ENCODE measurements around the gene HMCN1. TPM values are rescaled to one million over a fixed set of nuclear protein-coding genes. Genes with fewer than 3 reads are reported as not detected.

The HMCN1 gene
- total RNA-seq, 1 donor from 2014 or later, result 1.6 TPM

- DNase-seq (ENCODE audit: low read depth), result no peak
- TF ChIP-seq CTCF (conservative IDR thresholded peaks at IDR 0.05; ENCODE audit: low read depth, low read length), result no peak
- no peak overlapping the region for H3K4me3 ChIP-seq (ENCODE audit: low read depth, low read length)
Measured at GRCh38 chr1:186129758-186130157, 395.6 kb downstream of the HMCN1 start.

- no peak overlapping the region for H3K4me3 ChIP-seq (ENCODE audit: low read depth, low read length)
- no peak for DNase-seq (ENCODE audit: low read depth)
- TF ChIP-seq CTCF (conservative IDR thresholded peaks at IDR 0.05; ENCODE audit: low read depth, low read length), result no peak
Measured at GRCh38 chr1:186139115-186139514, 404.9 kb downstream of the HMCN1 start.

- no peak overlapping the region for H3K4me3 ChIP-seq (ENCODE audit: low read depth, low read length)
- no peak for DNase-seq (ENCODE audit: low read depth)
- TF ChIP-seq CTCF (conservative IDR thresholded peaks at IDR 0.05; ENCODE audit: low read depth, low read length), result no peak
Measured at GRCh38 chr1:186139701-186140100, 405.5 kb downstream of the HMCN1 start.

GRCh38 chr1:186142159-186142558, 408.0 kb downstream of the HMCN1 start:
- H3K4me3 ChIP-seq (ENCODE audit: low read depth, low read length), result no peak overlapping the region
- no peak for TF ChIP-seq CTCF (conservative IDR thresholded peaks at IDR 0.05; ENCODE audit: low read depth, low read length)
- DNase-seq (ENCODE audit: low read depth), result no peak

GRCh38 chr1:186142916-186143315, 408.7 kb downstream of the HMCN1 start:
- no peak overlapping the region for H3K4me3 ChIP-seq (ENCODE audit: low read depth, low read length)
- DNase-seq (ENCODE audit: low read depth), result no peak
- no peak for TF ChIP-seq CTCF (conservative IDR thresholded peaks at IDR 0.05; ENCODE audit: low read depth, low read length)

- DNase-seq (ENCODE audit: low read depth), result no peak
- no peak overlapping the region for H3K4me3 ChIP-seq (ENCODE audit: low read depth, low read length)
- TF ChIP-seq CTCF (conservative IDR thresholded peaks at IDR 0.05; ENCODE audit: low read depth, low read length), result no peak
Measured at GRCh38 chr1:186143481-186143880, 409.3 kb downstream of the HMCN1 start.

- DNase-seq (ENCODE audit: low read depth), result no peak
- TF ChIP-seq CTCF (conservative IDR thresholded peaks at IDR 0.05; ENCODE audit: low read depth, low read length), result no peak
- H3K4me3 ChIP-seq (ENCODE audit: low read depth, low read length), result no peak overlapping the region
Measured at GRCh38 chr1:186144505-186144904, 410.3 kb downstream of the HMCN1 start.

Data from epithelial cell of proximal tubule (primary cell).